HCT116 (cell line): ENCODE results near the gene COL20A1. TPM values are rescaled to one million over a fixed set of nuclear protein-coding genes. Genes with fewer than 3 reads are reported as not detected.

ENCODE experiments used
- ATAC-seq: fragments of 200-7000 bp; cut with Tn5 transposase; 2 replicates; pipeline ENCODE4 v1.9.1; 2020; ENCODE audit warnings: mild to moderate bottlenecking, moderate library complexity
- BruUV-seq: library from RNA; stranded (reverse); fragments of 400-500 nt; replicated peaks from 2 replicates; lab custom pipeline; 2021; lab: Mats Ljungman, UMichigan
- CTCF ChIA-PET: fragments of 300-600 bp; sonication (Branson Sonifier 250); formaldehyde crosslinking; loops from one replicate; lab custom pipeline; 2021; ENCODE audit warnings: antibody characterized with exemption; lab: Charles Lee
- POLR2A ChIA-PET: fragments of 300-600, 350-600 bp; sonication (Branson Sonifier 250); formaldehyde crosslinking; loops from one replicate; lab custom pipeline; 2021; ENCODE audit warnings: antibody characterized with exemption; lab: Charles Lee
- RAD21 ChIA-PET, 2 experiments: fragments of 300-600 bp; sonication (Branson Sonifier 250); formaldehyde crosslinking; loops; one replicate each; lab custom pipeline; 2023; ENCODE audit warnings: low total read pairs in 2 of 2; ENCODE audit not compliant: uncharacterized antibody in 2 of 2, unreplicated experiment in 2 of 2, low non-redundant PET in 1 of 2; lab: Charles Lee
- DNase-seq: peaks from one replicate; pipeline ENCODE4 v3.0.0-alpha.2; 2010; ENCODE audit warnings: low read depth, low spot score
- H2AFZ ChIP-seq: fragments of 200-600 bp; shearing (Covaris generic), sonication (generic); 2 replicates; pipeline ENCODE4 v1.6.1; 2017; ENCODE audit warnings: low read depth, mixed run types, mixed read lengths, antibody characterized with exemption, low read length; ENCODE audit not compliant: poor library complexity, severe bottlenecking
- H3K27ac ChIP-seq: 2 replicates; pipeline ENCODE4 v1.5.1; 2012; ENCODE audit warnings: low read depth, low read length
- H3K27me3 ChIP-seq: fragments of 200-600 bp; sonication (generic); 2 replicates; pipeline ENCODE4 v1.6.1; 2016; ENCODE audit warnings: mixed run types, low read length, mixed read lengths; ENCODE audit not compliant: insufficient read depth
- H3K36me3 ChIP-seq, 2 experiments: fragments of 200-500 bp in 1 of 2; fragments of 200-600 bp in 1 of 2; sonication (Bioruptor generic) in 1 of 2; sonication (generic) in 1 of 2; 2 replicates each; pipeline versions ENCODE4 v1.5.1 to v1.6.1; 2014 to 2016; ENCODE audit warnings: low read length in 2 of 2, inconsistent platforms in 1 of 2, mixed read lengths in 1 of 2, mixed run types in 1 of 2; ENCODE audit not compliant: insufficient read depth in 2 of 2, control insufficient read depth in 1 of 2
- H3K4me1 ChIP-seq, 2 experiments: fragments of 200-600 bp in 1 of 2; sonication (generic) in 1 of 2; 2 replicates each; pipeline versions ENCODE4 v1.5.1 to v1.6.1; 2012 to 2017; ENCODE audit warnings: low read length in 2 of 2, inconsistent platforms in 1 of 2, mild to moderate bottlenecking in 1 of 2, mixed read lengths in 1 of 2, mixed run types in 1 of 2, moderate library complexity in 1 of 2; ENCODE audit not compliant: insufficient read depth in 2 of 2, control insufficient read depth in 1 of 2
- H3K4me2 ChIP-seq: fragments of 200-600 bp; sonication (generic); 2 replicates; pipeline ENCODE4 v1.6.1; 2017; ENCODE audit warnings: mixed run types, low read length, mixed read lengths
- H3K4me3 ChIP-seq, 2 experiments: fragments of 200-600 bp in 1 of 2; sonication (generic) in 1 of 2; replicated peaks in 1 of 2; 2 replicates each; pipeline ENCODE4 v1.5.1; 2011 to 2016; ENCODE audit warnings: low read length in 2 of 2, control low read depth in 1 of 2, low read depth in 1 of 2, mild to moderate bottlenecking in 1 of 2, mixed read lengths in 1 of 2, mixed run types in 1 of 2
- H3K79me2 ChIP-seq: fragments of 200-600 bp; sonication (generic); 2 replicates; pipeline ENCODE4 v1.6.1; 2017; ENCODE audit warnings: mild to moderate bottlenecking, mixed run types, low read length, moderate library complexity, mixed read lengths; ENCODE audit not compliant: insufficient read depth
- H3K9ac ChIP-seq: fragments of 200-600 bp; sonication (generic); 2 replicates; pipeline ENCODE4 v1.6.1; 2016; ENCODE audit warnings: low read length, mixed read lengths
- H3K9me2 ChIP-seq: fragments of 200-600 bp; sonication (generic), shearing (Covaris generic); 2 replicates; pipeline ENCODE4 v1.6.1; 2017; ENCODE audit warnings: mixed run types, mild to moderate bottlenecking, moderate library complexity; ENCODE audit not compliant: insufficient read depth
- H3K9me3 ChIP-seq, 2 experiments: fragments of 200-500 bp in 1 of 2; fragments of 200-600 bp in 1 of 2; sonication (Bioruptor generic) in 1 of 2; sonication (generic) in 1 of 2; 2 replicates each; pipeline ENCODE4 v1.6.1; 2014 to 2017; ENCODE audit warnings: low read length in 2 of 2, mixed read lengths in 2 of 2, inconsistent platforms in 1 of 2, low read depth in 1 of 2, mild to moderate bottlenecking in 1 of 2, mixed run types in 1 of 2, moderate library complexity in 1 of 2; ENCODE audit not compliant: control insufficient read depth in 1 of 2, insufficient read depth in 1 of 2
- H4K20me1 ChIP-seq: fragments of 200-600 bp; sonication (generic), shearing (Covaris generic); 2 replicates; pipeline ENCODE4 v1.6.1; 2017; ENCODE audit warnings: mixed run types, mild to moderate bottlenecking, moderate library complexity; ENCODE audit not compliant: insufficient read depth
- CEBPB ChIP-seq: IDR thresholded peaks from 2 replicates; pipeline ENCODE4 v1.6.1; 2012; ENCODE audit warnings: low read depth
- CTCF ChIP-seq, 3 experiments: fragments of 200-600 bp in 1 of 3; sonication (generic) in 1 of 3; IDR thresholded peaks in 2 of 3; conservative IDR thresholded peaks in 1 of 3; 2 replicates each; pipeline ENCODE4 v1.5.1; 2012 to 2017; ENCODE audit warnings: low read depth in 2 of 3, low read length in 2 of 3, antibody characterized with exemption in 1 of 3, borderline replicate concordance in 1 of 3, control low read depth in 1 of 3, mild to moderate bottlenecking in 1 of 3, mixed read lengths in 1 of 3, mixed run types in 1 of 3, moderate library complexity in 1 of 3; ENCODE audit not compliant: insufficient read depth in 1 of 3
- EGR1 ChIP-seq: IDR thresholded peaks from 2 replicates; pipeline ENCODE4 v1.6.1; 2012; ENCODE audit warnings: low read depth
- ELF1 ChIP-seq: IDR thresholded peaks from 2 replicates; pipeline ENCODE4 v1.6.1; 2012; ENCODE audit warnings: low read depth, borderline replicate concordance
- FOSL1 ChIP-seq: IDR thresholded peaks from 2 replicates; pipeline ENCODE4 v1.6.1; 2012; ENCODE audit warnings: low read depth
- MAX ChIP-seq: IDR thresholded peaks from 2 replicates; pipeline ENCODE4 v1.6.1; 2012
- RAD21 ChIP-seq: IDR thresholded peaks from 2 replicates; pipeline ENCODE4 v1.6.1; 2012; ENCODE audit warnings: low read depth, mild to moderate bottlenecking
- SP1 ChIP-seq: IDR thresholded peaks from 2 replicates; pipeline ENCODE4 v1.6.1; 2012; ENCODE audit warnings: low read depth
- SRF ChIP-seq: IDR thresholded peaks from 2 replicates; pipeline ENCODE4 v1.6.1; 2012; ENCODE audit warnings: low read depth
- TCF7L2 ChIP-seq: IDR thresholded peaks from 2 replicates; pipeline ENCODE4 v1.7.0; 2011; ENCODE audit warnings: borderline replicate concordance, inconsistent platforms; ENCODE audit not compliant: insufficient read depth, insufficient read length; ENCODE audit errors: extremely low read depth
- ZBTB33 ChIP-seq: IDR thresholded peaks from 2 replicates; pipeline ENCODE4 v1.6.1; 2011; ENCODE audit warnings: mild to moderate bottlenecking, low read length, moderate library complexity; ENCODE audit not compliant: insufficient replicate concordance; ENCODE audit errors: extremely low read depth
- ZFX ChIP-seq: fragments of 450-650 bp; IDR thresholded peaks from 2 replicates; pipeline ENCODE4 v1.6.1; 2017
- intact Hi-C: fragments of 100-400 bp; cut with micrococcal nuclease; formaldehyde crosslinking; loops from 2 replicates; pipeline ENCODE4 v1.10.0; 2022
- total RNA-seq: library from RNA; stranded (reverse); gene quantifications from one replicate; pipeline ENCODE4 v1.2.1, GENCODE V29; 2021; ENCODE audit not compliant: unreplicated experiment

Gene COL20A1
- total RNA-seq, 1 experiment from 2014 or later, result 0.34 TPM

- Histone ChIP-seq H2AFZ (no peak overlapping the region), H3K9ac (no peak overlapping the region), H4K20me1 (no peaks in the 10 kb centered on the region), H3K4me1 (no peaks in the 10 kb centered on the region), H3K27ac (no peak overlapping the region), H3K9me3 (no peaks in the 10 kb centered on the region), H3K4me2 (no peak overlapping the region), H3K36me3 (peaks cover 30 to 38% of the 10 kb centered on the region in 2 experiments), H3K4me3 (no peak overlapping the region)
- ChIA-PET RAD21 (no interaction called here), CTCF (interaction anchor here (1.8 kb wide), 1 partner anchor 57 kb away, joined by 10 read pairs; no protein-coding TSS in a partner anchor)
- intact Hi-C loops, result no loop called here
- BruUV-seq, result no TSS peak
- TF ChIP-seq MAX (no peak), ZFX (no peak), FOSL1 (no peak), CEBPB (no peak), TCF7L2 (no peak), SP1 (no peak), EGR1 (no peak)
- TF ChIP-seq, all 23 proteins: peak for 0
- POLR2A ChIA-PET, result no interaction called here
- DNase-seq (no peak), ATAC-seq (no peak)
- Histone ChIP-seq H3K27me3 (no peaks in the 10 kb centered on the region), H3K79me2 (peaks cover 24% of the 10 kb centered on the region), H3K9me2 (no peaks in the 10 kb centered on the region)
Measured at GRCh38 chr20:63280371-63280770, 12.6 kb upstream of the COL20A1 start.

GRCh38 chr20:63280929-63281545, 11.9 kb upstream of the COL20A1 start:
- no peak for DNase-seq

More at GRCh38 chr20:63280929-63281545, 11.9 kb upstream of the COL20A1 start:
- Histone ChIP-seq H3K79me2 (peaks cover 17% of the 10 kb centered on the region), H2AFZ (no peak overlapping the region), H3K4me3 (no peak overlapping the region), H3K27ac (no peak overlapping the region), H3K36me3 (peaks cover 29 to 35% of the 10 kb centered on the region in 2 experiments), H3K4me1 (no peaks in the 10 kb centered on the region), H3K9ac (no peak overlapping the region)
- RAD21 ChIA-PET, result interaction anchor here in 1 of 2 experiments (1.0 kb wide), 1 partner anchor 58 kb away, joined by 3 read pairs; no protein-coding TSS in a partner anchor
- peak; percentile 80 for ATAC-seq
- BruUV-seq, result no TSS peak
- intact Hi-C loops, result no loop called here
- CTCF ChIA-PET, result interaction anchor here (1.8 kb wide), 1 partner anchor 57 kb away, joined by 10 read pairs; no protein-coding TSS in a partner anchor
- no peak for TF ChIP-seq ZBTB33
- TF ChIP-seq RAD21, result no peak
- TF ChIP-seq CTCF (IDR thresholded peaks at IDR 0.05 in 2 of 3, conservative IDR thresholded peaks at IDR 0.05 in 1 of 3; ENCODE audit: borderline replicate concordance in 1 of 3, insufficient read depth in 1 of 3, low read depth in 2 of 3, low read length in 2 of 3), result peak in 2 of 3 experiments; percentile 55 to 56; a peak in 3 of 6 replicates
- no peak for TF ChIP-seq ZFX
- no peak for TF ChIP-seq SRF
- no peak for TF ChIP-seq SP1
- TF ChIP-seq ELF1, result no peak
- TF ChIP-seq, all 23 proteins: peak for 1
- Histone ChIP-seq H3K27me3 (no peaks in the 10 kb centered on the region), H3K9me2 (no peaks in the 10 kb centered on the region), H3K9me3 (no peaks in the 10 kb centered on the region), H4K20me1 (no peaks in the 10 kb centered on the region), H3K4me2 (no peak overlapping the region)
- POLR2A ChIA-PET, result interaction anchor here (1.4 kb wide), 1 partner anchor 8 kb away, joined by 3 read pairs; the partner anchor contains the start of gene ARFGAP1
